ENCODE data around the gene GDPD4. TPM values are rescaled to one million over a fixed set of nuclear protein-coding genes. Genes with fewer than 3 reads are reported as not detected.
"Not testable (repeated sequence)": the region's sequence is repeated elsewhere in the genome, so short reads cannot be mapped to it uniquely, and the experiment has no call there.

The GDPD4 gene
- polyA plus RNA-seq, 1 experiment, result not detected

DNA sequence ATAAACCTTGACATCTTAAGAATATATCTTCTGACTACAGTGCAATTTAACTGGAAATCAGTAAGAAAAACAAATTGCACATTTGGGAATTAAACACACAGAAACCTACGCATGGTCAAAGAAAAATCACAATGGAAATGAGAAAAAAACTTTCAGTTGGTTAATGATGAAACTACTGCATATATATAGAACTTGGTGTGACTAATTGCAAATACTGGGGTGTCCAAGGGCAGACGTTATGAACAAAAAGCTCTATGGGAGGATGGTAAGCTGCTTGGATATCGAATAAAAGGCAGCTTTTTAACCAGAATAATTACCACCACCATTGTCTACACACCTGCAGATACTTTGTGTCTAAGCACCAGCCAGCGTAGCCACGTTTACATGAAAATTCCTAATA lies 791 bp downstream of the GDPD4 start:
- POLR2A ChIA-PET, result no interaction called here

DNA sequence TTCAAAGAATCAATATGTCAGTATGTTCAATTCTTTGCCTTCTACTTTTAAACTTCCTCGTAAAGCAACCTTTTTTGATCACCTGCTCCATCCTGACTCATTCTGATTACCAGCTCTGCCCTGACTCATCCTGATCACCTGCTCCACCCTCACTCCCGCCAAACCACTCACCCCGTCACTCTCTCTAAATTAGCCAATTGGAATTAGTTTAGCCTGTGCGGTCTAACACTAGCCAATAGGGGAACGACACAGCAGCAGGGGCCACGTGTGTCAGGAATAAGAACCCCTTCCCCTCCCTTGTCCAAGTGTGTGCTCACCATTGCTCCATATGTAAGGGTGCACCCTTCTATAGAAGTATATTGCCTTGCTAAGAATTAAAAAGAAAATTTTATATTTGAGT lies 1.5 kb downstream of the GDPD4 start:
- H3K4me3 ChIP-seq (ENCODE audit: low read depth, low read length); H3K27ac ChIP-seq (ENCODE audit: low read depth, low read length); H3K9me3 ChIP-seq (ENCODE audit: control insufficient read depth, insufficient read depth, low read length); CTCF ChIA-PET; H3K27me3 ChIP-seq (ENCODE audit: control insufficient read depth, insufficient read depth, low read length); POLR2A ChIA-PET; DNase-seq (ENCODE audit: low read depth, low spot score): not testable (repeated sequence)

More for the DNA sequence above, 791 bp downstream of the GDPD4 start:
- Histone ChIP-seq H3K27ac (ENCODE audit: low read depth, low read length) (no peak overlapping the region), H3K9me3 (ENCODE audit: control insufficient read depth, insufficient read depth, low read length) (no peaks in the 10 kb centered on the region), H3K4me3 (ENCODE audit: low read depth, low read length) (no peak overlapping the region), H3K27me3 (ENCODE audit: control insufficient read depth, insufficient read depth, low read length) (no peaks in the 10 kb centered on the region)
- DNase-seq (ENCODE audit: low read depth, low spot score), result no peak
- TF ChIP-seq, protein P1, sequence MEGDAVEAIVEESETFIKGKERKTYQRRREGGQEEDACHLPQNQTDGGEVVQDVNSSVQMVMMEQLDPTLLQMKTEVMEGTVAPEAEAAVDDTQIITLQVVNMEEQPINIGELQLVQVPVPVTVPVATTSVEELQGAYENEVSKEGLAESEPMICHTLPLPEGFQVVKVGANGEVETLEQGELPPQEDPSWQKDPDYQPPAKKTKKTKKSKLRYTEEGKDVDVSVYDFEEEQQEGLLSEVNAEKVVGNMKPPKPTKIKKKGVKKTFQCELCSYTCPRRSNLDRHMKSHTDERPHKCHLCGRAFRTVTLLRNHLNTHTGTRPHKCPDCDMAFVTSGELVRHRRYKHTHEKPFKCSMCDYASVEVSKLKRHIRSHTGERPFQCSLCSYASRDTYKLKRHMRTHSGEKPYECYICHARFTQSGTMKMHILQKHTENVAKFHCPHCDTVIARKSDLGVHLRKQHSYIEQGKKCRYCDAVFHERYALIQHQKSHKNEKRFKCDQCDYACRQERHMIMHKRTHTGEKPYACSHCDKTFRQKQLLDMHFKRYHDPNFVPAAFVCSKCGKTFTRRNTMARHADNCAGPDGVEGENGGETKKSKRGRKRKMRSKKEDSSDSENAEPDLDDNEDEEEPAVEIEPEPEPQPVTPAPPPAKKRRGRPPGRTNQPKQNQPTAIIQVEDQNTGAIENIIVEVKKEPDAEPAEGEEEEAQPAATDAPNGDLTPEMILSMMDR (IDR thresholded peaks at IDR 0.05; ENCODE audit: low read depth, low read length), result no peak
- CTCF ChIA-PET, result no interaction called here

DNA sequence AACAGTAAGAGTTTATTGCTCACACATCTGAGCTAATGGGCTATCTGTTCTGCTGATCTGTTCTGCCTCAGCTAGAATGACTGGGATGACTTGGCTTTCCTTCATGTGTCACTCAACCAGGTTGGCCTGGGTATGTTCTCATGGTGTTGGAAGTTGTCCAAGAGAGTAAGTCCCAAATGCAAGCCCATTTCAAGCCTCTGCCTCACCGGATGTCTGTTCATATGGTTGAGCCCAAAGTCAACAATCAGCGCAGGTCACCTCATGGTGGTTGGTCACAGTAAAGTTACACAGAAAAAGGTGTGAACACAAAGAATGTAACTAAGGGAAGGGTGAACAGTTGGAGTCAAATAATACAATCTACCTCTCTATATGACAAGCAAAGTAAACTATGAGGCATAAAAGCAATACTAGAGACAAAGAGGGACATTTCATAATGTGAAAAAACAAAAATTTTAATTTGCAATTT lies 1.9 kb downstream of the GDPD4 start:
- H3K27me3 ChIP-seq (ENCODE audit: control insufficient read depth, insufficient read depth, low read length), result no peaks in the 10 kb centered on the region
- CTCF ChIA-PET, result no interaction called here
- no peak overlapping the region for H3K27ac ChIP-seq (ENCODE audit: low read depth, low read length)
- no peak for DNase-seq (ENCODE audit: low read depth, low spot score)
- TF ChIP-seq, protein P1 (IDR thresholded peaks at IDR 0.05; ENCODE audit: low read depth, low read length), result no peak
- POLR2A ChIA-PET, result no interaction called here
- H3K4me3 ChIP-seq (ENCODE audit: low read depth, low read length), result no peak overlapping the region
- no peaks in the 10 kb centered on the region for H3K9me3 ChIP-seq (ENCODE audit: control insufficient read depth, insufficient read depth, low read length)

DNA sequence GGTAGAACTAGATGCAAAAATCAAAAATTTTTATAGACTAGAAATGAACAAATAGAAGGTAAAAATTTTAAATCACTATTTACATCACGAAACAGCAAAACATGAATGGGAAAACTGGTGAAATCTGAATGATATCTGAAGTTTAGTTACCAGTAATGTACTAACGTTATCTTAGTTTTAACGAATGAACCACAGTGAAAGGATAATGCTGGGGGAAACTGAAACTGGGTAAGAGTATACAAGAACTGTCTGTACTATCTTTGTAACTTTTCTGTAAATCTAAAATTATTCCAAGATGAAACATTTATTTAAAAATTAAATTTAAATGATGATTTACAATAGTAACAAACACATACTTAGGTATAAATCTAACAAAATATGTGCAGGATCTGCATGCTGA lies 7.4 kb downstream of the GDPD4 start:
- no peaks in the 10 kb centered on the region for H3K9me3 ChIP-seq (ENCODE audit: control insufficient read depth, insufficient read depth, low read length)
- no peak overlapping the region for H3K27ac ChIP-seq (ENCODE audit: low read depth, low read length)
- POLR2A ChIA-PET, result no interaction called here
- no peaks in the 10 kb centered on the region for H3K27me3 ChIP-seq (ENCODE audit: control insufficient read depth, insufficient read depth, low read length)
- TF ChIP-seq, protein P1 (IDR thresholded peaks at IDR 0.05; ENCODE audit: low read depth, low read length), result no peak
- H3K4me3 ChIP-seq (ENCODE audit: low read depth, low read length), result no peak overlapping the region
- CTCF ChIA-PET, result no interaction called here
- DNase-seq (ENCODE audit: low read depth, low spot score), result no peak

DNA sequence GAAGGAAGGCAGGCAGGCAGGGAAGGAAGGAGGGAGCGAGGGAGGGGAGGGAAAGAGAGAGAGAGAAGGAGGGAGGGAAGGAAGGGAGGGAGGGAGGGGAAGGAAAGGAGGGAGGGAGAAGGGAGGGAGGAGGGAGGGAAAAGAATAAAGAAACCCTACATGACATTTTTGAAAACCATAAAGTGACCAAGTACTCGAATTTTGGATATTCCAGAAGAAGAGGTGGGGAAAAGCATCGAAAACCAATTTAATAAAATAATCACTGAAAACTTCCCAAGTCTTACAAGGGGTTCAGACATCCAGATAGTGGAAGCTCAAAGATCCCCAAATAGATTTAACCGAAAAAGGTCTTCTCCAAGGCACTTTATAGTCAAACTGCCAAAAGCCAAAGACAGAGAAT lies 11.7 kb downstream of the GDPD4 start:
- CTCF ChIA-PET, result no interaction called here
- TF ChIP-seq, protein P1 (IDR thresholded peaks at IDR 0.05; ENCODE audit: low read depth, low read length), result no peak
- Histone ChIP-seq H3K27ac (ENCODE audit: low read depth, low read length) (no peak overlapping the region), H3K27me3 (ENCODE audit: control insufficient read depth, insufficient read depth, low read length) (no peaks in the 10 kb centered on the region), H3K4me3 (ENCODE audit: low read depth, low read length) (no peak overlapping the region), H3K9me3 (ENCODE audit: control insufficient read depth, insufficient read depth, low read length) (no peaks in the 10 kb centered on the region)
- POLR2A ChIA-PET, result no interaction called here
- DNase-seq (ENCODE audit: low read depth, low spot score), result no peak

Data from AG04450 (cell line).